ENCODE data around the gene PFDN1.

Gene PFDN1

GRCh38 chr5:140296289-140296688 lies 6.6 kb downstream of the PFDN1 start:
- DNase-seq (ENCODE audit: low read depth) = no peak

GRCh38 chr5:140295414-140295813 lies 7.5 kb downstream of the PFDN1 start:
- no peak for DNase-seq (ENCODE audit: low read depth)

DNA sequence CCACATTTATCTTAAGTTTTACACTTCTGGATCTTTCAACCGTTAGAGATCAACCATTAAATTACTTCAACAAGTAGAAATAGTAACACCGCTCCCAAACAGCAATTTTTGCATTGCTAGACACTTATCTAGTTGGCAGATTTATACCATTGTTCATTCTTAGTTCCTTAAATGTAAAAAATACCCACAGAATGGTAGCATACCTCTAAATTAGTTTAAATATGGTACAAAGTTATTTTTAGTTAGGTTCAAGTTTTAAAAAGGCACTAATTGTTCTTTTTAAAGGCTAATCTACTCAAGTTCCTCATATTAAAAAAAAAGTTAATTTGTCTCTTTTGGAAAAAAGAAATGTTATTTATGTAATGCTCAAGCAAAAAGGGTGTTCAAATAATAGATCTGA lies 8.1 kb downstream of the PFDN1 start:
- DNase-seq (ENCODE audit: low read depth) = no peak

DNA sequence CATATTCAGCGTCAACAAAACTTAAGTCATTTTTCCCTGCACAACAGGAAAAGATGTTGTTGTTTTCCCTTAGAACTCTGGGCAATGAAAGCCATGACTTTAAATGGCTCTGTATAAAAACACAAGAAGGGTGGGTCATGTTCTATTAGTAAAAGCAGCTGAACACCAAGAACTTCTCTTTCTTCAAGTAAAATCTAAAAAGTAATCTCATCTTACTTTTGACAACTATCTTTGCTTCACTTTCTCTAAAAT lies 9.1 kb downstream of the PFDN1 start:
- DNase-seq (ENCODE audit: low read depth) = no peak

- DNase-seq (ENCODE audit: low read depth) = no peak
Measured at GRCh38 chr5:140293091-140293848, 9.6 kb downstream of the PFDN1 start.

DNA sequence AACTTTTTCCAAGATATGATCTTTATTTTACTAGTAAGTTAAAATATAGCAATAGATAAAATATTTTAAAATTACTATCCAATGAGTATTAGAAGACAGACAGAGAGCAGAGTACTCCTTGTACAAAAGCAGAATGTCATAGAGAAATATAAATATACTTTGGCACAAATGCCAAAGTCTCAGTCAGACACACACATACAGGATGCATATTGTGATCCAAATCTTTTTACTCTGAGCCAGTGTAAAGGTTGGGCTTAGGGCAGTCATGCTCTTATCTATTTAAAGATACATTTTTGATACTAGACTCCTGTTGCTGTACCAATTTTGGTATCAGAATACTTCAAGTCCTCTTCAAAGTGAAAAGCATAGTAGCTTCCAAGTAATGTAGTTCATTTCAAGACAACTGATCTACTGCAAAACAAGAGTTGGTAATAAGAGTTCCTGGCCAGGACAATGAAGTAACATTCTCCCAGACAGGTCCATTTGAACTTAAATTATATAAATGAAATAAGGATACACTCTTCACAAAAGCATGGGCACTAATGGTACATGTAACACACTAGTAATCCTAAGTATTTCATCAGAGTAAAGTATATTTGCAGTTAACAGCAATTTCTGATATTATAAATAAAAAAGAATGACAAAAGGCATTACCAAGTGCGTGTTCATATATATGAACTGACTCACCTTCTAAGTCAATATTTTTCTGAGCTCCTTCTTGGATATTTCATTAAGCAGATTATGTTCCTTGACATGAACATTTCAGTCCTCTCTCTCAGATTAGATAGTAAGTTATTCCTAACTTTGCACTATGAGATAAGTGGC lies 10.5 kb downstream of the PFDN1 start:
- no peak for DNase-seq (ENCODE audit: low read depth)

DNA sequence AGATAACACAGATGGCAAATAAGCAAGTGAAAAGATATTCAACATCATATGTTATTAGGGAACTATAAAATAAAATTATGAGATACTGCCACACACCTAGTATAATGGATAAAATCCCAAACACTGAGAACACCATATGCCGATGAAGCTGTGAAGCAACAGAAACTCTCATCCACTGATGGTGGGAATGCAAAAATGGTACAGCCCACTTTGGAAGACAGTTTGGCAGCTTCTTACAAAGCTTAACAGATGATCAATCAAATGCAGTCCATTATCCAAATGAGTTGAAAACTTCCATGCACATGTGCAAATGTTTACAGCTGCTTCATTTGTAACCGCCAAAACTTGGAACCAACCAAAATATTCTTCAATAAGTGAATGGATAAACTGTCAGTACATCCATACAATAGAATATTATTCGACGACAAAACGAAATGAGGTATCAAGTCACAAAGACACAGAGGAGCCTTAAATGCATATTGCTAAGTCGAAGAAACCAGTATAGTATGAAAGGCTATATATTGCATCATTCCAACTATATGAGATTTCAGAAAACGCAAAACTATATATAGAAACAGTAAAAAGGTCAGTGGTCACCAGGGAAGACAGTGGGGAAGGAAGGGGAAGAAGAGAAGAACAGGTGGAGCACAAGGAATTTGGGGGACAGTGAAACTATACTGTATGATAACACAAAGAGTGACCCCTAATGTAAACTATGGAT lies 14.9 kb downstream of the PFDN1 start:
- DNase-seq (ENCODE audit: low read depth) = no peak

DNA sequence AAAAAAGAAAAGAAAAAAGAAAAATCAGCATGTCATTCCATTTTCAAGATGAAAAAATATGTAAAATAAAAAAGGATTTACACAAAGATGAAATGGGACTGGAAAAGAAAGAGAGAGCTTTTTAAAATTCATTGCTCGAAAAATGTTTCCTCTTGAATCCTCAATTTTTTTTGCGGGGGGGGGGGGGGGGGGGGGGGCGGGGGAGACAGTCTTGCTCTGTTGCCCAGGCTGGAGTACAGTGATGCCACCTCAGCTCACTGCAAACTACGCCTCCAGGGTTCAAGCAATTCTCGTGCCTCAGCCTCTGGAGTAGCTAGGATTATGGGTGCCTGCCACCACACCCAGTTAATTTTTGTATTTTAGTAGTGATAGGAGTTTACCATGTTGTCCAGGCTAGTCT lies 16.5 kb downstream of the PFDN1 start:
- no peak for DNase-seq (ENCODE audit: low read depth)

DNA sequence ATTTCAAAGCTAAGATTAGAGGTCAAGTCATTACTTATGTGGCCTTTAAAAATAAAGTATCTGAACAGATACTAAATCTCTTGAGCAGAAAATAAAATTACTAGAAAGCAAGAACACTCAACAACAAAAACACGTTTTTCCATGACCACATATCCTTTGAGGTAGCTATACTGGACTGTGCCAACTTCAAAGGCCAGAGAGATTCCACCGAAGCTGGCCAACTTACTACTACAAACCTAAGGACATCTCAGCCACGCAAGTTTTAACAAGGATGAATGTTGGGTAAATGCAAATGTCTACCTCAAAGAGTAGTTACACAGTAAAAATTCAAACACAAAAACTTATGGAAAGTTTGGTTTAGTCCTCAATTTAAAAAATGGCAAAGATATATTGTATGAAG lies 18.9 kb downstream of the PFDN1 start:
- no peak for DNase-seq (ENCODE audit: low read depth)

DNA sequence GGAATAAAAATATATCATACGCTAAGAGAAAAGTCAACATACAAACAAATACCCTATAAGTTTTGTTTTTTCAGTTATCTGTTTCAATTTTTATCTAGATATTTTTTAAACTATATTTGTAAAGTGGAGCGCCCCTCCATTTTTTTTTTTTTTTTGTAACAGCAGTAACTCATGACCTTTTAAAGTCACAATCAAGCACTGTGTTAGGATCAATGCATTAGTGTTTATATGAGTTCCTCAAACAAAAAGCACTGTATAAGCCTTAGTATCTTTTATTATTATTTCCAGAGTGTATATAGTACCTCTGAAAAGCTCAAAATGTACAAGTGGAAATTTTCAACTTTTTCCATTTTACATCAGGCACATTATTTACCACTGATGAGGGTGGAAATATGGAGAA lies 20.6 kb downstream of the PFDN1 start:
- DNase-seq (ENCODE audit: low read depth) = no peak

DNA sequence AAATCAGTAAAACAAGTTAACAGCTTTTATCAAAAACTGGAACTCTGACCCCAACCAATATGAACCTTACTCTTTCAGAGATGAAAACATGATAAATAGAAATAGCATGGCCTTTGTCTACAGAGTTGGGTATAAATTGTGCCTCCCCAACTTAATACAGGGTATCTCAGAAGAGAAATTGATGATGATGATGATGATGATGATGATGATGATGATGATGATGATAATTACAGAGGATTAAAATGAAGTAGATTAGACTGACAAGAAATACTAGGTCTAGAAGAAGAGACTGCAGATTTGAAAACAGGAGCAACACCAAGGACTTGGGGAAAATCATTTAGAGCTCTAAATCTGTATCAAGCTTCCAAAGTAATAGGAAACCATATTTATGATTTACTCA lies 27.1 kb downstream of the PFDN1 start:
- no peak for DNase-seq (ENCODE audit: low read depth)

GRCh38 chr5:140273401-140273877 lies 29.5 kb downstream of the PFDN1 start:
- DNase-seq (ENCODE audit: low read depth) = no peak

- no peak for DNase-seq (ENCODE audit: low read depth)
Measured at GRCh38 chr5:140270008-140270407, 32.9 kb downstream of the PFDN1 start.

GRCh38 chr5:140267559-140268018 lies 35.3 kb downstream of the PFDN1 start:
- DNase-seq (ENCODE audit: low read depth) = no peak

GRCh38 chr5:140267201-140267540 lies 35.7 kb downstream of the PFDN1 start:
- no peak for DNase-seq (ENCODE audit: low read depth)

DNA sequence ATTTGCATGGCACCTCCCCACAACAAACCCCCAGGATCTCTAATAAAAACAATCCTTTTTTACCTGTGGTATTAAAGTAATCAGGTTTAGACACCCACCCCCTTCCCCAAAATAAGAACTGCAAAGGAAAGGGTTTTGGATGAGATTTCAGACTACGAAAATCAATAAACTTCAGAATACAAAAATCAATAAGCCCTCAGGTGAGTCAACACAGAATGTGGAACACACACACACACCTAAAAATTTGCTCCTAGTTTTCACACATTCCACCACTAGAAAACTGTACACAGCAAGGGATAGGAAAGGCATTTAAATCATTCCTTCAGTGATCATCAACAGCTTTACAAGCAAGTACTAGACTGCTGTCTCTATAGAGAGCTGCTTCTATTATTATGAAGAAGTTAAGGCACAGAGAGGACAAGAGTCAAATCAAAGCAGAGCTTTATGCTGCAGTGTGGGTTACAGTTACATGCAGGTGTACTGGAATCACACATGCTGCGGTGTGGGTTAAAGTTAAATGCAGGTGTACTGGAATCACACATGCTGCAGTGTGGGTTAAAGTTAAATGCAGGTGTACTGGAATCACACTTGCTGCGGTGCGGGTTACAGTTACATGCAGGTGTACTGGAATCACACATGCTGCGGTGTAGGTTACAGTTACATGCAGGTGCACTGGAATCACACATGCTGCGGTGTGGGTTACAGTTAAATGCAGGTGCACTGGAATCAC lies 36.3 kb downstream of the PFDN1 start:
- no peak for DNase-seq (ENCODE audit: low read depth)

GRCh38 chr5:140265845-140266244 lies 37.1 kb downstream of the PFDN1 start:
- DNase-seq (ENCODE audit: low read depth) = no peak

- DNase-seq (ENCODE audit: low read depth) = no peak
Measured at GRCh38 chr5:140262839-140263238, 40.1 kb downstream of the PFDN1 start.

- DNase-seq (ENCODE audit: low read depth) = no peak
Measured at GRCh38 chr5:140262221-140262620, 40.7 kb downstream of the PFDN1 start.

DNA sequence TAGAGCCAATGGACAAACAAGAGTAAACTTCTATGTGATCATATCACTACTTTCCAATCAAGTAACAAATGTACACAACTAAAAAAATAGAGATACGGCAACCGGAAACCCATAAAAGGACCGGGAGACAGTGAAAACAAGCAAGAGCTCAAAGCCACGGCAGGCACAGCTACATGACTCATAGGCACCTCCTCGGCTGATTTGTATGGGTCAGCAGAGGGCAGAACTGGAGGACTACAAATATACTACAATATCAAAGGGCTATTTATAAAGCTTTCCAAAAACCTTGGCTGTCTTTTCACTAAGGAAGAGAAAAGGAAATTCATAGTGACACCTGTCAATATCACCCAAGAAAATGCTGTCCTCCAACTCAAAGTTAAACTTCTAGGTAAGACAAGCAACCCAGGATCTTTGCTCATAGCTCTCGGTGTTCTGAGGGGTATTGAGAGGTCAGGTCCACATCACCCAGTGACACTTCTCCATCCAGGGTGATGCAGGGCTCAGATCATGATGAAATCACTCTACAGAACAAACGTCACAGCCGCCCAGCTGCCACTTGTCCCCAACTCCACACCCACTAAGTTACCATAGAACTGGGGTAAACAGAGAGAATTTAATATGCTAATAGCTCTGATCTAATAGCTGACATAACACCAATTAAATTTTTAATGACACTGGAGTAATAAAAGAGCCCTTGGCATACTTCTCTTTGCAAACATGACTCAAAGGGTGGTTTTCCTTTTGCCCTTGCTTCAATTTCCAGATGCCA lies 41.3 kb downstream of the PFDN1 start:
- DNase-seq (ENCODE audit: low read depth) = no peak

GRCh38 chr5:140260089-140260656 lies 42.7 kb downstream of the PFDN1 start:
- DNase-seq (ENCODE audit: low read depth) = no peak
